Chondrocyte (in vitro differentiated cells): ENCODE measurements around the gene ABCF1. TPM values are rescaled to one million over a fixed set of nuclear protein-coding genes. Genes with fewer than 3 reads are reported as not detected.
A peak's percentile ranks its signal among the peaks of the same experiment; 100 is the strongest.

Experiments
- DNase-seq: peaks from one replicate; pipeline ENCODE4 v3.0.0; 2021; ENCODE audit warnings: mixed read lengths, low spot score
- H3K27ac Mint-ChIP-seq: one replicate; pipeline ENCODE4 v1.8.0; 2021; ENCODE audit warnings: mild to moderate bottlenecking, moderate library complexity, mixed read lengths; ENCODE audit not compliant: unreplicated experiment
- H3K27me3 Mint-ChIP-seq: 2 replicates; pipeline ENCODE4 v1.8.0; 2021; ENCODE audit warnings: low read depth, mixed read lengths
- H3K36me3 Mint-ChIP-seq: 2 replicates; pipeline ENCODE4 v1.8.0; 2021; ENCODE audit warnings: low read depth, mixed read lengths
- H3K4me1 Mint-ChIP-seq: 2 replicates; pipeline ENCODE4 v1.8.0; 2021; ENCODE audit warnings: low read depth, mild to moderate bottlenecking, mixed read lengths
- H3K4me3 Mint-ChIP-seq: one replicate; pipeline ENCODE4 v1.8.0; 2021; ENCODE audit warnings: mild to moderate bottlenecking, moderate library complexity, mixed read lengths; ENCODE audit not compliant: unreplicated experiment
- H3K9me3 Mint-ChIP-seq: 2 replicates; pipeline ENCODE4 v1.8.0; 2021; ENCODE audit warnings: low read depth, mixed read lengths
- total RNA-seq: library from RNA; stranded (reverse); gene quantifications from 3 replicates; pipeline ENCODE4 v1.2.1, GENCODE V29; 2021
- TF ChIP-seq, protein P1 (sequence below): fragments of 200-600 bp; sonication (generic); IDR thresholded peaks from 2 replicates; pipeline ENCODE4 v1.5.0; 2021; ENCODE audit warnings: antibody characterized with exemption, mild to moderate bottlenecking, moderate library complexity

ABCF1 gene
- total RNA-seq, 1 donor from 2014 or later: 53.0 TPM

DNA sequence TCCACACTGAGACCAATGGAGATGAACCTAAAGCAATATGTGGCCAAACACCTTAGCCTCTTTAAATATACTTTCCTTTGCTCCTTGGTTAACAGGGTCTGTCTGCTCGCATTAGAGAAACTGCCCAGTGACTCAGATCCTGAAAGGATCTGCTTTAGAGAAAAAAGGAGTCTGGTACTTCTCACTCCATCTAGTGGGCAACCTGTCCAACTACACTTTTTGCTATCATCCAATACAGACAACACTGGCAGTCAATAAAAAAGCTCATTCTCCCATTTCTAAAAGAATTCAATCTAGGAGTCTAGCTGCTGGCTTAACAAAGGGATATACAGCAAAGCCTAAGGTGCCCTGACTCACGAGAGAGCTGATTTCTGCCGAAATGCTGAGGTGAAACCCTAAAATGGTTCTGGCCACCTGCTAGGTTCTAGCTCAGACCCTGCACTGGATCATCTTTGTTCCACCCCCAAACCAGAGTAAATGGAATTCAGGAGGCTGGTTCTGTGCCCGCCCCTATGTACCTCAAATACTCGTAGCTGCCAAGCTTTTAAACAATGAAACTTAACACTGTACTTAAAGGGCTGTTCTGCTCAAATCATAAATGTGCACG lies 26.5 kb upstream of the ABCF1 start:
- Mint-ChIP-seq H3K27me3 (no peaks in the 10 kb centered on the region), H3K36me3 (peaks cover 14% of the 10 kb centered on the region), H3K9me3 (no peaks in the 10 kb centered on the region), H3K4me3 (no peak overlapping the region), H3K27ac (no peak overlapping the region), H3K4me1 (peaks cover 19% of the 10 kb centered on the region)
- no peak for DNase-seq
- TF ChIP-seq, protein P1, sequence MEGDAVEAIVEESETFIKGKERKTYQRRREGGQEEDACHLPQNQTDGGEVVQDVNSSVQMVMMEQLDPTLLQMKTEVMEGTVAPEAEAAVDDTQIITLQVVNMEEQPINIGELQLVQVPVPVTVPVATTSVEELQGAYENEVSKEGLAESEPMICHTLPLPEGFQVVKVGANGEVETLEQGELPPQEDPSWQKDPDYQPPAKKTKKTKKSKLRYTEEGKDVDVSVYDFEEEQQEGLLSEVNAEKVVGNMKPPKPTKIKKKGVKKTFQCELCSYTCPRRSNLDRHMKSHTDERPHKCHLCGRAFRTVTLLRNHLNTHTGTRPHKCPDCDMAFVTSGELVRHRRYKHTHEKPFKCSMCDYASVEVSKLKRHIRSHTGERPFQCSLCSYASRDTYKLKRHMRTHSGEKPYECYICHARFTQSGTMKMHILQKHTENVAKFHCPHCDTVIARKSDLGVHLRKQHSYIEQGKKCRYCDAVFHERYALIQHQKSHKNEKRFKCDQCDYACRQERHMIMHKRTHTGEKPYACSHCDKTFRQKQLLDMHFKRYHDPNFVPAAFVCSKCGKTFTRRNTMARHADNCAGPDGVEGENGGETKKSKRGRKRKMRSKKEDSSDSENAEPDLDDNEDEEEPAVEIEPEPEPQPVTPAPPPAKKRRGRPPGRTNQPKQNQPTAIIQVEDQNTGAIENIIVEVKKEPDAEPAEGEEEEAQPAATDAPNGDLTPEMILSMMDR: peak; percentile 84

DNA sequence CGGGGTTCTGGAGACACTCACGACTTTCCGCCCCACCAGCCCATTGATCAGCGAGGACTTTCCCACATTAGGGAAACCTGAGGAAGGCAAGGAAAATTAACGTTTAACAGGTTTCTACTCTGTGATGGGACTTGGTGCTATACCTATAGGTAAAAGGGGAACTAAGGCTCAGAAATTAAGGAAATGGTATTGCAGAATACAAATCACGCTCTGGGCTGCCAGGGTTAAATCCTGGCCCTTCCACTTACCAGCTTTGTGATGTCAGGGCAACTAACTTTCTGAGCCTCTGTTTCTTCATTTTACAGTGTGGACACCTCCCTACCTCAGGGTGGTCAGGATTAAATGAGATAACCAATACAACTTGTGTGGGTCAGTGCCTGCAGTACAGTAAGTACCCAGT lies 23.8 kb upstream of the ABCF1 start:
- Mint-ChIP-seq H3K9me3 (no peaks in the 10 kb centered on the region), H3K27ac (no peak overlapping the region), H3K27me3 (no peaks in the 10 kb centered on the region), H3K4me3 (no peak overlapping the region), H3K4me1 (peaks cover 9% of the 10 kb centered on the region), H3K36me3 (peaks cover 34% of the 10 kb centered on the region)
- DNase-seq: no peak
- TF ChIP-seq, protein P1: no peak

DNA sequence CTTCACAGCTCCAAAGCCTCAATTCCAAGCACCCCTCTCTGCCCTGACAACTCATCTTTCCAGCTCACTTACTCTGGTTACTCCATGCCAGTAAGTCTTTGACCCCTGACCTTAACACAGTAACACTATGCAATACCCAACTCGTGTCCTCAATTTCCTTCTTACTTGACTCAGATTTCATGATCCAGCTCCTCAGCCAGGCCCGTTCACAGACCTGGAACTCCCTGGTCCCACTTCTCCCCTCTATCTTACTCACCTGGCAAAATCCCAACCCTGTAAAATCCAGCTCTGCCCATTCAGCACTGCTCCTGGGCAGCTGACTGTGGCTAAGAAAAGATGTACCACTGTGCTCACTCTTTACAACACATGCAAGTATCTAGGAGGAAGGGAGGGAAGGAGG lies 22.9 kb upstream of the ABCF1 start:
- Mint-ChIP-seq H3K9me3 (no peaks in the 10 kb centered on the region), H3K27ac (no peak overlapping the region), H3K27me3 (no peaks in the 10 kb centered on the region), H3K4me3 (no peak overlapping the region), H3K4me1 (peaks cover 7% of the 10 kb centered on the region), H3K36me3 (peaks cover 43% of the 10 kb centered on the region)
- TF ChIP-seq, protein P1: no peak
- no peak for DNase-seq

DNA sequence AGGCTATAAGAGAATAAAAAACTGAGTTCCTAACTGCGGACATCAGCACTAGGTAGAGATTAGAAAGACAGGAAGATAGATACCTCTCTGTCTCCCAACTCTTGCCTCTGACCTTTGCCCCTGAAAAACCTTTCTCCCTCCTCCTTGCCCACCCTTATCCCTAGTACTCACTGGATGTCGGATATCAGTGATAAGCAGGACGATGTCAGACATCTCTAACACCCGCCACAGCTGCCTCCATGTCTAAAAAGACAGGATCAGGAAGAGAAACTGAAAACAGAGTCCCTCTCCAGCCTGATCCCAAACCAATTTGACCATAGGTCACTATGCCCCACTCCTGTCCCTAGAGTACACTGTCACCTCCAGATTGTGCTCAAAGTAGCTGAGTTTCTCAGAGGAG lies 16.8 kb upstream of the ABCF1 start:
- peak overlapping the region; percentile 99 for H3K27ac Mint-ChIP-seq
- DNase-seq: no peak
- H3K36me3 Mint-ChIP-seq: peaks cover 37% of the 10 kb centered on the region
- peaks cover 27% of the 10 kb centered on the region for H3K4me1 Mint-ChIP-seq
- TF ChIP-seq, protein P1: no peak
- H3K9me3 Mint-ChIP-seq: no peaks in the 10 kb centered on the region
- peak overlapping the region; percentile 95 for H3K4me3 Mint-ChIP-seq
- no peaks in the 10 kb centered on the region for H3K27me3 Mint-ChIP-seq

DNA sequence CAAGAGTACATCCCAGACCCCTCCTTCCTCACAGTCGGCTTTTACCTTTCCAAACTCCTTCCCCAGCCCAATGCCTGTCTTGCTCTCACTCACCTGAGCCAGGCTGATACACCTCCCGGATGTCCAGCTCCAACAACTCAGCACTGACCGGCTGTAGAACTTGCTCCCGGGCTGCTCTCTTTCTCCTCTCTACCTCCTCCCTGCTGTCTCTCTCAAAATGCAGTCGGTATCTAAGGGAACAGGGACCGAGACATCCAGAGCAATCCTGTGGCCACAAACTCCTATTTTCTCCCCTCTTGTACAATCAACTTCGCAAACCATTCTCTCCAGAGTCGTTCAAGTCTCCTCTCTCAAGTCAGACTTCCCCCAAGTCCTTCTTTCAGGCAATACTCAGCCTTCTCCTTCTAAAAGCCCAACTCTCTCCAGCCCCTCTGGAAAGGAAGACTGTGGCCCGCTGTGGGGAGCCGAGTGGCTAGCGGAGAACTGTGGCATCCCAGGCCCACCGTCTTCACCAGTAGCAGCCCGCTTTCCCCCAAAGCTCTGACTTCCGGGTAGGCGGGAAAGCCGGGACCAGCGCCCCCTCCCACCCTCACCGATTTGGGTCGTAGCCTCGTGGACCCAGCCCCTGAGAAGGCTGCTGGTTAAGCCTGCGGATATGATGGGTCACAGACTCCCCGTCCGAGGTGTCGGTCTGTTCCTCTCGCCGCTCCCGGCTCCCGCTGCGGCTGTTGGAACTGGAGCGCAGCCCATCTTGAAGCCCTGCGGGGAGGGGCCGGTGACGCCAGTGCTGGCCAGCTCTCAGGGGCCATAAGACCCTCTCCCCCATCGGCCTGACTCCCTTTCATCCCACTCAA lies 16.1 kb upstream of the ABCF1 start:
- Mint-ChIP-seq H3K4me3 (peak overlapping the region; percentile 95), H3K36me3 (peaks cover 32% of the 10 kb centered on the region), H3K4me1 (peaks cover 27% of the 10 kb centered on the region), H3K9me3 (no peaks in the 10 kb centered on the region), H3K27ac (peak overlapping the region; percentile 99), H3K27me3 (no peaks in the 10 kb centered on the region)
- no peak for DNase-seq
- TF ChIP-seq, protein P1: peak; percentile 34
